Peyer's patch (tissue), 4 donors: ENCODE data around the gene KRT9.

ENCODE experiments used
- POLR2A ChIP-seq, 2 donors: fragments of 450-650 bp; IDR thresholded peaks; one replicate each; pipeline ENCODE4 v1.5.1; 2017; ENCODE audit warnings: antibody characterized with exemption in 2 of 2, mild to moderate bottlenecking in 2 of 2, moderate library complexity in 2 of 2
- TF ChIP-seq, protein P1 (sequence below), 6 experiments: fragments of 450-650 bp in 4 of 6; fragments of 200-600 bp in 2 of 6; sonication (generic) in 1 of 6; IDR thresholded peaks; one replicate each; pipeline ENCODE4 v1.5.1; 2017 to 2019; ENCODE audit warnings: antibody characterized with exemption in 6 of 6, mild to moderate bottlenecking in 3 of 6, moderate library complexity in 1 of 6

DNA sequence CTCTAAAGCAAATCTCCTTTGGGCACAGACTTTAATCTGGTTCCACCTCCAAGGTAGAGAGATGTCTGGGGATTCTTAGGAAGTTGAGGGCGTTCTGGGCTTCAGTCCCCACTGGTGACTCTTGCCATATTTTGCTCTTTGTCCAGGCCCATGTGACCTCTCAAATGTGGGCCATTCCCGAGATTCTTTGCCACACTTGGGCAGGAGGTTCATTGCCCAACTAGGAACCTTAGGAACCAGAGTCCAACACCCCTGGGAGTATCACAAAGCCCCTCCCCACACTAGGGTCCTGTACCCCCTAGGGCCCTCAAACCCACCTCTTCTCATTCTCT lies 8.4 kb upstream of the KRT9 start:
- no peak for TF ChIP-seq POLR2A (IDR thresholded peaks at IDR 0.05)
- TF ChIP-seq, protein P1, sequence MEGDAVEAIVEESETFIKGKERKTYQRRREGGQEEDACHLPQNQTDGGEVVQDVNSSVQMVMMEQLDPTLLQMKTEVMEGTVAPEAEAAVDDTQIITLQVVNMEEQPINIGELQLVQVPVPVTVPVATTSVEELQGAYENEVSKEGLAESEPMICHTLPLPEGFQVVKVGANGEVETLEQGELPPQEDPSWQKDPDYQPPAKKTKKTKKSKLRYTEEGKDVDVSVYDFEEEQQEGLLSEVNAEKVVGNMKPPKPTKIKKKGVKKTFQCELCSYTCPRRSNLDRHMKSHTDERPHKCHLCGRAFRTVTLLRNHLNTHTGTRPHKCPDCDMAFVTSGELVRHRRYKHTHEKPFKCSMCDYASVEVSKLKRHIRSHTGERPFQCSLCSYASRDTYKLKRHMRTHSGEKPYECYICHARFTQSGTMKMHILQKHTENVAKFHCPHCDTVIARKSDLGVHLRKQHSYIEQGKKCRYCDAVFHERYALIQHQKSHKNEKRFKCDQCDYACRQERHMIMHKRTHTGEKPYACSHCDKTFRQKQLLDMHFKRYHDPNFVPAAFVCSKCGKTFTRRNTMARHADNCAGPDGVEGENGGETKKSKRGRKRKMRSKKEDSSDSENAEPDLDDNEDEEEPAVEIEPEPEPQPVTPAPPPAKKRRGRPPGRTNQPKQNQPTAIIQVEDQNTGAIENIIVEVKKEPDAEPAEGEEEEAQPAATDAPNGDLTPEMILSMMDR (IDR thresholded peaks at IDR 0.05), result no peak
